Activated naive CD8-positive, alpha-beta T cell treated with anti-CD3 and anti-CD28 coated beads, Interleukin-2, amount 50 U/mL, for 16 hours (primary cell): ENCODE data around the gene SLC35D2.
A peak's percentile ranks its signal among the peaks of the same experiment; 100 is the strongest.
"Not testable (repeated sequence)": the region's sequence is repeated elsewhere in the genome, so short reads cannot be mapped to it uniquely, and the experiment has no call there.

ENCODE experiments used
- DNase-seq: peaks from one replicate; pipeline ENCODE4 v3.0.0-alpha.2; 2020; ENCODE audit warnings: low read depth, low spot score

SLC35D2 gene

DNA sequence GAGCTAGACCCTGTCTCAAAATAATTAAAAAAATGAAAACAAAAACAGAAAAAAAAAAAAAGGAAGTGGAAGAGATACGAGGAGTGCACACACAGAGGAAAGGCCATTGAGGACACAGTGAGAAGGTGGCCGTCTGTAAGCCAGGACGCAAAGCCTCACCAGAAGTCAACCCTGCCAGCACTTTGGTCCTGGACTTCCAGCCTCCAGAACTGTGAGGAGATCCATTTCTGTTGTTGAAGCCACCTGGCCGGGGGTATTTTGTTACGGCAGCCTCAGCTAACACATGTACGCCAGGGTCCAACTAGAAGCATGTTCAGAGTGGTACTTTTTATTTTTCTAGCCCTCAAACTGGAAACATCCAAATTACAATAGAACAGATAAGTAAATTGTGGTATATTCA lies 21.8 kb downstream of the SLC35D2 start:
- DNase-seq: no peak

DNA sequence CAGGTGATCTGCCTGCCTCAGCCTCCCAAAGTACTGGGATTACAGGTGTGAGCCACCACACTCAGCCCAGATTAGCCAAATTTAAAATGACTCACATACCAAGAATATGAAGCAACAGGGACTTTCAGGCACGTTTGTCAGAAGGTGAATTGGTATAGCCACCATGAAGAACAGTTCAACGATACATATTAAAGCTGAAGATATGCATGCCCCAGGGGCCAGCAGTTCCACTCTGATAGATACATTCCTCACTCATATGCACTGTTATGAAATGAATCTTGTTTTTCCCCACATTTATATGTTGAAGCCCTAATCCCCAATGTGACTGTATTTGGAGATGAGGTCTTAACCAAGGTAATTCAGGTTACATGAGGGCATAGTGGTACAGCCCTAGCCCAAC lies 22.5 kb downstream of the SLC35D2 start:
- DNase-seq: no peak

DNA sequence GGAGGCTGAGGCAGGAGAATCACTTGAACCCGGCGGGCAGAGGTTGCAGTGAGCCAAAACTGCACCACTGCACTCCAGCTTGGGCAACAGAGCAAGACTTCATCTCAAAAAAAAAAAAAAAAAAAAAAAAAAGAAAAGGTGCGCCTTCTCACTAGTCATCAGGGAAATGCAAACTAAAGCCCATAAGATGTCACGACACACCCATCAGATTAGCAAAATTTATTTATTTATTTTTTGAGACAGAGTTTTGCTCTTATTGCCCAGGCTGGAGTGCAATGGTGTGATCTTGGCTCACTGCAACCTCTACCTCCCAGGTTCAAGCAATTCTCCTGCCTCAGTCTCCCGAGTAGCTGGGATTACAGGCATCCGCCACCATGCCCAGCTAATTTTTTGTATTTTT lies 23.0 kb downstream of the SLC35D2 start:
- DNase-seq: not testable (repeated sequence)

DNA sequence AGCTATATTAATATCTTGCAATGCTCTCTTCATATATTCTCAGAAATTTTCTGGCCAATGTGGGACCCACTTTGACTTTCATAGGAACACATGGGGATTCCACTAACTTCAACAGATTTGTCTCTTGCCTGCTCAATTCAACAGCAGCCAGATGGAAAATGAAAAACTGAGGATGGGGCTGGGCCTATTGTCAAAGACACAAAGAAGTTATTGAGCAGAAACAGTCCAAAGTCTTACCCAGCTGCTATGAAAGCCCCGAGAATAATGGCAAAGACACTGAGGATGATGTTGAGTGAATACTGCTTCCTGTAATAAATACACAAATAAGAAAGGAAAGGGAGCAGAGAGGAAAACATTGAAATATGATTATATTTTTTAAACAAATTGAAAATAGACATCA lies 32.6 kb downstream of the SLC35D2 start:
- no peak for DNase-seq

DNA sequence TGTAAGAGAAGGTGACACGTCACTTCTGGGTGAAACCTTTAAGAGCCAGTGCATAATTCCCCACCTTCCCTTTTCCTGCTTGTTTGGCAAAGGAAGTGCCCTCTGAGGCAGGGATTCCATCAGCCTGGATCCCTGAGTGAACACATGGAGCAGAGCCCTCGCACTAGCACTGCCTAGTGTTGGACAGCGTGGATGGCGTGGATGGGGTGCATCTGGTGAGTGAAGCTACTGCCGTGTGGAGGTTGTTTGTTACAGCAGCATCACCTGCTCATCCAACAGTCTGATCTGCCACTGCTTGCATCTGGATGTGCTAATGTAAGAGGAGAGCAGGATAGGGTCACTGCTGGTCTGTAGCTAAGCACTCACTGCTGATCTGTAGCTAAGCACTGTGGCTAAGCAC lies 35.2 kb downstream of the SLC35D2 start:
- DNase-seq: no peak

DNA sequence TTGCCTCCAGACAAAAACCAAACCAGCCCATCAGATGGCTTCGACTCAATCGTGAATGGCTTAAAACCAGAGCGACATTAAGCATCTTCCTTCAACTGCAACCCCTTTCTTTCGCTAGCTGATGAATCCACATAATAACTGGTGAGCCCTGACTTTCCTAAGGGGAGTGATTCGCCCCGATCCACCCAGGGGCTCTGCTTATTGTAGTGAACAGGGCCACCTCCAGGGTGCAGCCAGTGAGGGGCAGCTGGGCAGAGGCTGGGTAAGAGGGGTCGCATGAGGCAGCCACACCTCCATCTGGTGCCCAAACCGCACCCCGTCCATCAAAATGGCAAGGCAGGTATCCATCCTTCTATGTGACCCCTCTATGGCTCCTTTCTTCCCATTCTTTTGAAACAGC lies 38.0 kb downstream of the SLC35D2 start:
- DNase-seq: no peak

DNA sequence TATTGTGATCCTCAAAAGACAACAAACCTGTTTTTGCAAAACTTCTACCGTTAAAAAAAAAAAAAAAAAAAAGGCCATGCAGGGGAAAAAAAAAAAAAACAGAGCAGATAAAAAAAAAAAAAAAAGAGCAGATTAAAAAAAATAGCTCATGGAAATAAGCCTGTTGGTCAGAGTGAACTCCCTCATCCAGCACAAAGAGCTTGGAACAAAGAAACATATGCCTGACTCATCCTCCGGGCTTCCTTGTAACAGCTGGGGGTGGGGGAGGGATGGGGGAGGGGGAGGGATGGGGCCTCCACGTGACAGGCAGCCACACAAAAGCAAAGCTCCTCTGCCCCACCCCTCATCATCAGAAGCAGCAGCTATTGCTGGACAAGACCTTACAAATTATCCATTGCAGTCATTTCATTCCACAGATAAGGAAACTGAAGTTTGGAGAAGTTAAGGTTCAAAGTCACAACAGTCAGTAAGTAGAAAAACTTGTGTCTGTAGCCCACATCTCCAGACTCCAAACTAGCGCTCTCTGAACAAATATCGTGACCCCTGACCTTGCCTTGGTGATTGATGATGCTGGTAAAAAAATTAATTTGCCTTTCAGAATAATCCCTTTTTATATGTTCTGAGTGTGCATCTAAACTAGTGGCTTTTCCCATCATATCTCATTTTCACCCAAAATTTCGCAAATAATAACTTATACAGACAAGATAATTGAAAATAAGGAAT lies 38.9 kb downstream of the SLC35D2 start:
- no peak for DNase-seq

DNA sequence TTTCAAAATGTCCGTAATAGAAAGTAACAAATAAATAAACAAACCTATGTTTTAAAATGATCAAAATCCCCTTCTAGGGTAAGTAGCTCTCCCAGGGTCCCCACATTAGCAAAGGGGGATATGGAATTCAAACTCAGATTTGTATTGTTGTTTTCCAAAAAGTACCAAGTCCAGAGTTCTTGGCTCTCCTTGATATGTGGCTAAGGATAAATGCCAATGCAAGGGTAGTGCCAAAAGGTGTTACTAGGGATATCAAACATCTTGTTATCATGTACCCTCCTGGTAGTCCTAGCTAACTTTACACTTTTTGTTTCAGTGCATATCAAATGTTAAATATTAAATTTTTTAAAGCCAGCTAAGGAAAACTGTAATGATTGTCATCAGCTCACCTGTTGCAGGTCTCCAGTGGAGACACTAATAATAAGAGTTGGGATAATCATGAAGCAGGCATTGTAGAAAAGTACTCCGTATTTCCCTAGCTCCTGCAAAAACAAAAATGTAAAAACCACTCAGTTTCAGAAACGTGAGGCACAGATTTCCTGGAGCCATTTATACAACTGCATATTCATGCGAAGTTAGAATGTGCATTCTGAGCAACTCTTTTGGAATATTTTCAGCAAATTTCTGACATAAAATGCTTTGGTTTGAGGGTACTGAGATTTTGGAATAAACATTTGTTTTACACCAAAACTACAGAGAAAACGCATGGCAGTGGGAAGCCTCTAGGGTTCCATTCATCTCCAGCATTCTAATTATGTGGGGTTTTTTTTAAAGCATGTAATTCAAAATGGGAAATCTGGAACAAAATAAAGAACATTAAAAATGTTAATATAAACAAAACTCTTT lies 39.8 kb downstream of the SLC35D2 start:
- no peak for DNase-seq

DNA sequence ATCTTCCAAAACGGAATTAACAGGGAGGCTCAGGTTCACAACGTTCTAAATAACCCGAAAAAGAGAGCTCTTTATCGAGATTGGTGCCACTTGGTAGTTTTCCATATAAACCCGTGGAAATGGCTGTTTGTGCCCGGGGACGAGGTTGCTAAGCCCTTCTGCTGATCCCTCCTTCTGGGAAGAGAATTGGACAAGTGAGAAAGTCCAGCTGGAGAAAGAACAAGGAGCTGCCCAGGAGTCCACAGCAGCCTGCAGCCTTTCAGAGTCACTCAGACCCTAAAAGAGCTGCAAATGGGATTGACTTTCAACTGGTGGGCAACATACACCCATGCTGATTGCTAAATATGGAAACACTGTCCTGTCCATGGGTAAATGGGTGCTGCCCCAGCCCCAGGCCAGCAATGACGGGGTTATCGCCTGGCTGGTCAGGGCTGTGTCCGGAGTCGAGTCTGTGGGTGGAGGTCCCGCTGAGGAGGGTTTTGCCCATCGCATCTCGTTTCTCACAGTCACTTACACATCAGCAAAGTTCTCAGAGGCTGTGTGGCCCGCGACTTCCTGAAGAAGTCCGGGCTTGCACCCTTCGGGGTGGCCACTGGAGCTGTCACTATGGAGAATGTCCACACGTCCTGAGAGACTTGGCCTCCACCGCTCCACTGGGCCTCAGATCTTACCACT lies 40.8 kb downstream of the SLC35D2 start:
- no peak for DNase-seq

DNA sequence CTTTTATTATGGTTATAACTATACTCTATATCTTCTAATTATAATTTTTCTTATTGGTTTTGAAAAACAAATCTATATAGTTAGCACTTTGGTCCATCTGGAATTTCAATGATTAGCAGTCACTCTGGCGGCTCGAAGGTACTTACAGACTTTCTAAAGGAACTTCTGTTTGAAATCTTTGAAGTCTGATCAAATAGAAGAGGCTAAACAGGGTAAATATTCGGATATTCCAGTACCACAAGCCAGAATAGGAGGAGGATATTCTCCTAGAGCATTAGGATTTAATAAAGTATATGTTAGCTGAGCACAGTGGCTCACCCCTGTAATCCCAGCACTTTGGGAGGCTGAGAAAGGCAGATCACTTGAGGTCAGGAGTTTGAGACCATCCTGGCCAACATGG lies 42.8 kb downstream of the SLC35D2 start:
- no peak for DNase-seq

DNA sequence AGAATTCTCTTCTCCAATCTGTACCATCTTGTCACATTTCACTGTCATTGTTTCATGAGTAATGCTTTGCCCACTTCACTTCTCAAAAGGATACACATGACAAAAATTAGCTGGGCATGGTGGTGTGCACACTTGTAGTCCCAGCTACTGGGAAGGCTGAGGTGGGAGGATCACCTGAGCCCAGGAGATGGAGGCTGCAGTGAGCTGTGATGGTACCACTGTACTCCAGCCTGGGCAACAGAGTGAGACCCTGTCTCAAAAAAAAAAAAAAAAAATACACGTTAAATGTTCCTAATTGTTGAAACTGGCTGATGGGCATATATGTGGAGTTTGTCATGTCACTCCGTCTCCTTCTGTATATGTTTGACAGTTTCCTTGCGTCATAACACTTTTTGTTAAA lies 45.2 kb downstream of the SLC35D2 start:
- no peak for DNase-seq

DNA sequence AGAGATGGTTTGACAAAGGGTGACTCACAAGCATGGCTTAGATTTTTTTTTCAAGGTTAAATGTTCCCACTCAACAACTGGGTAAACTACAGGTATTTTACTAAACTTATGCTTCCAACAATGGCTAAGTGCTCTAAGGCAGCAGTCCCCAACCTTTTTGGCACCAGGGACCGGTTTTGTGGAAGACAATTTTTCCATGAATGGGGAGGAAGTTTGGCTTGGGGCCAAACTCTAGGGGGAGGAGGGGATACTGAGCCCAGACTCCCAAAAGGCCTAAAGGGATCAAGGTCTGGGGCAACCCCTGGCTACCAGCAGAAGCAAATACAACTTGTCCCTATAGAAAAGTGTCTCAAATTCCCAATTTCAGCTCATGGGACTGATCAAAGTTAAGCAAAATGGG lies 49.6 kb downstream of the SLC35D2 start:
- no peak for DNase-seq

DNA sequence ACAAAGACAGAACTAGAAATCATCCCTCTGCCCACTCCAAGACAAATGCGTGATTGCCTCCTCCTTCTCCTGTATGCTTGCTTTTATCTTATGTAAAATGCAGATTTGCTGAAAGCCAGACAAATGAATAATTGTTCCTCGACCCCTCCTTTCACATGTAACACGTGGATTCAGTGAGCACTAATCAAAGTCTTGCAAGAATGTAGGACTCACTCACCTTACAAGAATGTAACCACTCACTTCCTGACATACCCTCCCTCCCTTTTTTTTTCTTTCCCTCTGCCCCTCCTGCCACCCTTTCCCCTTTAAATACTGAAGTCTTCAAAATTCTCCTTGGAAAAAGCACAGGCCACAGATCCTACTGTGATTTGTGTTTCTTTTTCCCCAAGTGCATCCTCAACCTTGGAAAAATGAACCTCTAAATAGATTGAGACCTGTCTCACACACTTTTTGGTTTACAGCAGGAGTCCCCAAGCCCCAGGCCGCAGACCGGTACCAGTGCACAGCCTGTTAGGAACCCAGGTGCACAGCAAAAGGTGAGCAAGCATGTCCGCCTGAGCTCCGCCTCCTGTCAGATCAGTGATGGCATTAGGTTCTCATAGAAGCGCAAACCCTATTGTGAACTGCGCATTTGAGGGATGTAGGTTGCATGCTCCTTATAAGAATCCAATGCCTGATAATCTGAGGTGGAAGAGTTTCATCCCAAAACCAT lies 52.1 kb downstream of the SLC35D2 start:
- no peak for DNase-seq

DNA sequence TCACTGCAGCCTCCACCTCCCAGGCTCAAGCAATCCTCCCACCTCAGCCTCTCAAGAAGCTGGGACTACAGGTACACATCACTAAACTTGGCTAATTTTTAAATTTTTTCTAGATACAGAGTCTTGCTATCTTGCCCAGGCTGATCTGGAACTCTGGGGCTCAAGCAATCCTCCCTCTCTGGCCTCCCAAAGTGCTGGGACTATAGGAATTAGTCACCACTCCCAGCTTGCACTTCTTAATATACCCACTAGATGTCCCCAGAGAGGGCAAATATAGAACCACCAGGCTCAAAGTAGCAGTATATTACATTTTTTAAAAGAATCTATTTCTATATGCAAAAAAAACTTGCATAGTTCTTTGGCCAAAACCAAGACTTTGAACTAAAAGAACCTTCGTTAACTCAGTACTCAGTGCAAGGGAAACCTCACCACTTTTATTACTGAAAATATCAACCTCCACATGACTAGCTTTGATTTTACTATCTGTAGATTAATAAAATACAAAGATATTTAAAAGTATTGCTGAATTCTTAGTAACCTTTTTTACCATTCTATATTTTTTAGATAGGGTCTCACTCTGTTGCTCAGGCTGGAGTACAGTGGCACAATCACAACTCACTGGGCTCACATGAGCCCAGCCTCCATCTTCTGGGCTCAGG lies 55.7 kb downstream of the SLC35D2 start:
- DNase-seq: peak; percentile 23

DNA sequence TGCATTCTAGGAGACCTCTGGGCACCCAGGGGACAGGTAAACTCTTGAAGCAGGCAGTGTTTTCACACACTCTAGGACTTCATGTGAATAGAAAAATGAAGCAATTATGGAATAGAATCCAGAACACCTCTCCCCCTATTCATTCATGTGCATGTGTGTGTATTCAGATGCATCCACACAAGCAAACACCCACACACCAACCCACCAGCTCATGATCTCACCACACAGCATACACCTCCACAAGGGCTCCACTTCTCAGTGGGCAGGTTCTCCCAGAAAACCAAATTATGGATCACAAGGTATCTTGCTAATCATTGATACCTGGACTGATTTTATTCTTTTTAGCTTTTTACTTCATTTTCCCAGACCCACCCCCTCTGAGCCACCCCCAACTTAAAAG lies 60.3 kb downstream of the SLC35D2 start:
- DNase-seq: no peak

DNA sequence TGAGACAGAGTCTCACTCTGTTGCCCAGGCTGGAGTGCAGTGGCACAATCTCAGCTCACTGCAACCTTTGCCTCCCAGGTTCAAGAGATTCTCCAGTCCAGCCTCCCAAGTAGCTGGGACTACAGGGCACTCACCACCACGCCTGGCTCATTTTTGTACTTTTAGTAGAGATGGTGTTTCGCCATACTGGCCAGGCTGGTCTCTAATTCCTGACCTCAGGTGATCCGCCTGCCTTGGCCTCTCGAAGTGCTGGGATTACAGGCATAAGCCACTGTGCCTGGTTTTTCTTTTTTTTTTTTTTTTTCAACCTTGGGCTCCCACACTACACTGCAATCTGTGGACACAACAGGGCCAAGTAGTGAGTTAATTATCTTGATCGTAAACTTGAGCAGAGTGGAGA lies 60.8 kb downstream of the SLC35D2 start:
- DNase-seq: not testable (repeated sequence)

DNA sequence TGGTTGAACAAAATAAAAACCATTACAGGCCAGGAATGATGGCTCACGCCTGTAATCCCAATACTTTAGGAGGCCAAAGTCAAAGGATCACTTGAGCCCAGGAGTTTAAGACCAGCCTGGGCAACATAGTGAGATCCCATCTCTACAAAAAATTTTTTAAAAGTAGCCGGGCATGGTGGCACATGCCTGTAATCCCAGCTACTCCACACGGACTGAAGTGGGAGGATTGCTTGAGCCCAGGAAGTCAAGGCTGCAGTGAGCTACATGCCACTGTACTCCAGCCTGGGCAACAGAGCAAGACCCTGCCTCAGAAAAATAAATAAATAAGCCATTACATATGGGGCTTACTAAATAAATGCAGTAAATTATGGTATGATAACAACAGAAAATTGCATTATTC lies 61.3 kb downstream of the SLC35D2 start:
- not testable (repeated sequence) for DNase-seq

DNA sequence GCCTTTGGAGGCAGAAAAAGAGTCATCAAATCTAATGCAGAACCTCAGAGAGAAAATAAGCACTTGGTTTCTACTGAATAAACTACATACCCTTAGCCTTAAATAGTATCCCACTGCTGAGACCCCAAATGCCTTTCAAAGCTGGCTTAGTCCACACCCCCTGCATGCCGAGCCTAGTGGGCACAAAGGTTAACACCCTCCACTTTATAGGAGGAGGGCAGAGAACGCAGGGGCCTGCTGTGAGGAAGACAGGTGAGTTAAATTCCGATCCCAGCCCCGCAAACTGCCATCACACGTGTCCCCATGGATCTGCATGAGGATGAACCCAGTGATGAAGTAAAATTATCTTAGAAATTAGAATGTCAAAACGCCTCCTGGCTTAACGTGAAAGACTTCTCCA lies 62.0 kb downstream of the SLC35D2 start:
- no peak for DNase-seq

DNA sequence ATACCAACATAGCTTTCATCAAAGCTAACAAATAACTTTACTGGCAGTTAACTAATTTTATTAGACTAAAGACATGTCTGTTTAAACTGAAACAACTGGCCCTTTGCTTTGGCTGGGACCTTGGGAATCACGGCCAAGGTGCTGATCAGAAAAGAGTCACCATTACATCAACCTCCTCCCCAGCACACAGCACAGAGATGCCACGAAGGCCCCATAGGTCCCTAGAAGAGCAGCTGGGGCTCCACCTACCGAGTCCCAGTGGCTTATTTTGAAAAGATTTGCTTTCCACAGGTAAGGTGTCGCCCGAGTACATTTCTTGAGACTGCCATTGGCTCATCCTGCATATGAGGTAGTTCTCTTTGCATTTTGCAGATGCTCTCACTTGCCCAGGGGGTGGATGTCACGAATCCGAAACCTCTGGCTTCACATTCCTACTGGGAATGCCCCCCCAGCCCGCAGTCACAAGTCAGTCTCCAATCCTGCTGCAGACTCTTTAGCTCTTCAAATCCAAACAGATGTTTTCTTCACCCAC lies 62.7 kb downstream of the SLC35D2 start:
- no peak for DNase-seq

DNA sequence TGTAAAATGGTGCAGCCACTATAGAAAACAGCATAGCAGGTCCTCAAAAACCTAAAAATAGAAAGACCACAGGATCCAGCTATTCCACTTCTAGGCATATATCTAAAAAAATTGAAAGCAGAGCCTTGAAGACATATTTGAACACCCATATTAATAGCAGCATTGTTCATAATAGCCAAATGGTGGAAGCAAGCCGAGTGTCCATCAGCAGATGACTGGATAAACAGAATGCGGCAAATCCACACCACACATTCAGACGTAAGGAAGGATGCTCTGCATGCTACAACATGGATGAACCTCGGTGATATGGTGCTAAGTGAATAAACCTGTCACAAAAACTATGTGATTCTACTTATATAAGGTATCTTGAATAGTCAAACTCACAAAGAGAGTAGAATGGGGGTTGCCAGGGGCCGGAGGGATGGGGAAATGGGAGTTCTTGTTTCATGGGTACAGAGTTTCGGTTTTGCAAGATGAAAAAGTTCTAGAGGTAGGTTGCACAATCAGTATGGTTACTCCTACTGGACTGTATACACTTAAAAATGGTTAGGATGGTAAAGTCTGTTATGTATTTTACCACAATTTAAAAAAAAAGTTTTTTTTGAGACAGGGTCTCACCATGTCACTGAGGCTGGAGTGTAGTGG lies 64.5 kb downstream of the SLC35D2 start:
- no peak for DNase-seq
